Heart left ventricle (tissue), 16 donors: ENCODE results near the gene SSBP3. TPM values are rescaled to one million over a fixed set of nuclear protein-coding genes. Genes with fewer than 3 reads are reported as not detected.

Experiments
- ATAC-seq, 4 donors: fragments of 200-7000 bp; cut with Tn5 transposase; one replicate each; pipeline ENCODE4 v1.9.1; 2020 to 2022; ENCODE audit warnings: moderate library complexity in 4 of 4, mild to moderate bottlenecking in 3 of 4, moderate number of reproducible peaks in 1 of 4
- DNase-seq, 5 donors: peaks; one replicate each; pipeline ENCODE4 v3.0.0-alpha.2; 2020
- H3K27ac ChIP-seq, 12 donors: fragments of 200-600 bp; sonication (generic) in 4 of 12; one replicate each; pipeline versions ENCODE4 v1.5.0 to v1.8.0; 2016 to 2022; ENCODE audit warnings: mild to moderate bottlenecking in 2 of 12
- H3K27me3 ChIP-seq, 9 donors: fragments of 200-600 bp; sonication (generic) in 2 of 9; one replicate each; pipeline versions ENCODE4 v1.5.1 to v1.8.0; 2016 to 2022; ENCODE audit warnings: mild to moderate bottlenecking in 3 of 9
- H3K36me3 ChIP-seq, 9 donors: fragments of 200-600 bp; sonication (generic) in 2 of 9; one replicate each; pipeline versions ENCODE4 v1.5.0 to v1.8.0; 2018 to 2022; ENCODE audit warnings: mild to moderate bottlenecking in 2 of 9
- H3K4me1 ChIP-seq, 12 donors: fragments of 200-600 bp; sonication (generic) in 4 of 12; one replicate each; pipeline versions ENCODE4 v1.5.0 to v1.8.0; 2016 to 2022; ENCODE audit warnings: mild to moderate bottlenecking in 3 of 12
- H3K4me3 ChIP-seq, 12 donors: fragments of 200-600 bp; sonication (generic) in 4 of 12; one replicate each; pipeline versions ENCODE4 v1.5.0 to v1.8.0; 2017 to 2022; ENCODE audit warnings: mild to moderate bottlenecking in 9 of 12, moderate library complexity in 4 of 12
- H3K9me3 ChIP-seq, 12 donors: fragments of 200-600 bp; sonication (generic) in 4 of 12; one replicate each; pipeline versions ENCODE4 v1.5.0 to v1.8.0; 2016 to 2022; ENCODE audit warnings: mild to moderate bottlenecking in 1 of 12
- CTCF ChIP-seq, 12 donors: fragments of 200-600 bp; sonication (generic) in 4 of 12; IDR thresholded peaks; one replicate each; pipeline versions ENCODE4 v1.5.0 to v1.8.0; 2018 to 2022; ENCODE audit warnings: antibody characterized with exemption in 12 of 12, mild to moderate bottlenecking in 5 of 12
- POLR2A ChIP-seq, 2 donors: fragments of 450-650 bp; IDR thresholded peaks; one replicate each; pipeline ENCODE4 v1.6.1; 2017; ENCODE audit warnings: antibody characterized with exemption in 2 of 2, mild to moderate bottlenecking in 2 of 2, moderate library complexity in 2 of 2
- WGBS, 4 donors: extraction: QIAGEN DNeasy Blood & Tissue Kit in 2 of 4; methylation state at CpG; one replicate each; pipeline versions ENCODE4 v1.1.5 to v1.1.7; 2013 to 2018; 5-methylcytosine and 5-hydroxymethylcytosine counted together
- intact Hi-C, 10 donors: fragments of 100-400 bp; cut with DNase I; formaldehyde crosslinking; loops; one replicate each; pipeline versions ENCODE4 v1.11.1 to v1.14.2; 2022
- polyA plus RNA-seq, 2 donors: library from polyadenylated mRNA; stranded (reverse); fragments of 200-250 nt; gene quantifications; one replicate each; pipeline ENCODE4 v1.2.3, GENCODE V29; 2013
- total RNA-seq, 9 donors: library from RNA; depleted of rRNA in 2 of 9; stranded (reverse); fragments of >200 nt in 2 of 9; fragmentation: NEBNext Ultra II Directional in 3 of 9; extraction: Animal tissue kit (Norgen Biotek cat#: 25700) in 3 of 9; gene quantifications; one replicate each; pipeline versions ENCODE4 v1.1.0 to v1.2.4, GENCODE V29; 2016 to 2023
- donor health status: ischemic (EF 13 %, LVEDD 7.1; RV severe dilation, severe dysfunction).
- donor health status: healthy with polysubstance abuse.
- donor health status: DM: no; HTN: yes; CAD: no.
- donor health status: DM: no; HTN: no; CAD: no.
- donor health status: ischemic (EF 25% LVEDD 6.9; RV normal size, moderate dysfunction).
- donor health status: ischemic (EF 25% LVEDD 5.7; RV mildly dilated, moderate dysfunction).
- donor health status: healthy.
- donor health status: DM: yes; HTN: yes; CAD: no.
- donor health status: ischemic (EF 35%, LVEDD 5.7; RV mildly dilated, moderate dysfunction).
- donor health status: nonischemic (EF 11% LVEDD 7.7; RV severe dilation, severe dysfunction).
- donor health status: DM: yes; HTN: yes; CAD: no.
- donor health status: PGD.
- donor health status: ischemic (EF 29% LVEDD 5.4; RV normal size, mild dysfunction).
- donor health status: nonischemic (EF 23%, LVEDD 6.1; RV moderate dilation, normal function).

Gene SSBP3
- total and polyA plus RNA-seq, 11 donors = 20.8 to 61.8 (median 48.1) TPM

GRCh38 chr1:54331091-54331772 lies 75.0 kb downstream of the SSBP3 start:
- TF ChIP-seq POLR2A (IDR thresholded peaks at IDR 0.05) (no peak), CTCF (IDR thresholded peaks at IDR 0.05) (no peak)
- no peaks in the 10 kb centered on the region for H3K9me3 ChIP-seq
- intact Hi-C loops = no loop called here

GRCh38 chr1:54329312-54330003 lies 76.7 kb downstream of the SSBP3 start:
- 83 to 88% (median 87%) methylated on average over 3 to 5 of the region's 5 CpGs for WGBS, 4 donors
- no peaks in the 10 kb centered on the region for H3K27me3 ChIP-seq
- no peaks in the 10 kb centered on the region for H3K36me3 ChIP-seq
- intact Hi-C loops = no loop called here
- TF ChIP-seq CTCF (IDR thresholded peaks at IDR 0.05) (no peak), POLR2A (IDR thresholded peaks at IDR 0.05) (no peak)
- H3K9me3 ChIP-seq = no peaks in the 10 kb centered on the region
- H3K27ac ChIP-seq = peak overlapping the region in 1 of 12 donors; percentile 78
- DNase-seq (peak in 1 of 5 donors; percentile 24), ATAC-seq (no peak)
- H3K4me1 ChIP-seq = peaks cover 11 to 100% (median 88%) of the 10 kb centered on the region in 12 donors
- H3K4me3 ChIP-seq = no peak overlapping the region

More at GRCh38 chr1:54331091-54331772, 75.0 kb downstream of the SSBP3 start:
- DNase-seq (peak in 1 of 5 donors; percentile 18), ATAC-seq (peak in 1 of 4 donors; percentile 33)
- Histone ChIP-seq H3K4me1 (peaks cover 8 to 100% (median 89%) of the 10 kb centered on the region in 12 donors), H3K27ac (peak overlapping the region in 6 of 12 donors; percentile 8 to 63 (median 32)), H3K27me3 (no peaks in the 10 kb centered on the region), H3K4me3 (no peak overlapping the region), H3K36me3 (no peaks in the 10 kb centered on the region)
- 66 to 72% (median 72%) methylated on average over 12 of the region's 12 CpGs for WGBS, 4 donors

GRCh38 chr1:54328066-54328636 lies 78.0 kb downstream of the SSBP3 start:
- Histone ChIP-seq H3K4me1 (peaks cover 16 to 100% (median 89%) of the 10 kb centered on the region in 12 donors), H3K27me3 (no peaks in the 10 kb centered on the region), H3K27ac (peak overlapping the region in 4 of 12 donors; percentile 12 to 78 (median 38)), H3K36me3 (no peaks in the 10 kb centered on the region), H3K4me3 (no peak overlapping the region), H3K9me3 (no peaks in the 10 kb centered on the region)
- TF ChIP-seq CTCF (IDR thresholded peaks at IDR 0.05) (no peak), POLR2A (IDR thresholded peaks at IDR 0.05) (no peak)
- DNase-seq = peak in 1 of 5 donors; percentile 14
- WGBS, 4 donors = 52 to 81% (median 74%) methylated on average over 9 to 12 of the region's 12 CpGs
- intact Hi-C loops = no loop called here
- ATAC-seq = no peak
